ENCODE measurements around the gene MALL. TPM values are rescaled to one million over a fixed set of nuclear protein-coding genes. Genes with fewer than 3 reads are reported as not detected.
"Not testable (repeated sequence)": the region's sequence is repeated elsewhere in the genome, so short reads cannot be mapped to it uniquely, and the experiment has no call there.

MALL gene
- total RNA-seq, 1 donor from 2014 or later = 19.2 TPM

GRCh38 chr2:110120171-110121051 lies 4.8 kb upstream of the MALL start:
- DNase-seq = no peak

- no peak for DNase-seq
Measured at GRCh38 chr2:110116033-110116710, 550 bp upstream of the MALL start.

DNA sequence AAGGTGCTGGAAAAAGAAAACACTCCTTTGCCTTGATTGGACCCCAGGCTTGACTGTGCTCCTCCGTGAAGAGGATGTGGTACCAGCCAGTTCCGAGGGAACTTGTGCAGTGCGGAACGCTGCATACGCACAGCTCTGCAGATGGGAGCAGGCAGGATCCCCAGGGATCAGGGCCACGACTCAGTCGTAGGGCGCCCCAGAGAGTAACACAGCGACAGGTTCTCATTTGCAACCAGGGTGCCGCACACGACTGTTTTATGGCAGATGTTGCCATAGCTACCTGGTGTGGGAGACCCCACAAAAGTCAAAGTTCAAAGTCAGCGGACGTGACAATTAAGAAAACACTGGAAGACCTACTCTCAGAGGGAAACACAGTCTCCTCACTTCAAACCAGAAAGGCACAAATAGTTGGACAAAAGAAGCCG lies 779 bp downstream of the MALL start:
- no peak for DNase-seq

GRCh38 chr2:110113961-110114591 lies 1.5 kb downstream of the MALL start:
- peak; percentile 58 for DNase-seq

GRCh38 chr2:110108291-110108690 lies 7.3 kb downstream of the MALL start:
- DNase-seq = not testable (repeated sequence)

DNA sequence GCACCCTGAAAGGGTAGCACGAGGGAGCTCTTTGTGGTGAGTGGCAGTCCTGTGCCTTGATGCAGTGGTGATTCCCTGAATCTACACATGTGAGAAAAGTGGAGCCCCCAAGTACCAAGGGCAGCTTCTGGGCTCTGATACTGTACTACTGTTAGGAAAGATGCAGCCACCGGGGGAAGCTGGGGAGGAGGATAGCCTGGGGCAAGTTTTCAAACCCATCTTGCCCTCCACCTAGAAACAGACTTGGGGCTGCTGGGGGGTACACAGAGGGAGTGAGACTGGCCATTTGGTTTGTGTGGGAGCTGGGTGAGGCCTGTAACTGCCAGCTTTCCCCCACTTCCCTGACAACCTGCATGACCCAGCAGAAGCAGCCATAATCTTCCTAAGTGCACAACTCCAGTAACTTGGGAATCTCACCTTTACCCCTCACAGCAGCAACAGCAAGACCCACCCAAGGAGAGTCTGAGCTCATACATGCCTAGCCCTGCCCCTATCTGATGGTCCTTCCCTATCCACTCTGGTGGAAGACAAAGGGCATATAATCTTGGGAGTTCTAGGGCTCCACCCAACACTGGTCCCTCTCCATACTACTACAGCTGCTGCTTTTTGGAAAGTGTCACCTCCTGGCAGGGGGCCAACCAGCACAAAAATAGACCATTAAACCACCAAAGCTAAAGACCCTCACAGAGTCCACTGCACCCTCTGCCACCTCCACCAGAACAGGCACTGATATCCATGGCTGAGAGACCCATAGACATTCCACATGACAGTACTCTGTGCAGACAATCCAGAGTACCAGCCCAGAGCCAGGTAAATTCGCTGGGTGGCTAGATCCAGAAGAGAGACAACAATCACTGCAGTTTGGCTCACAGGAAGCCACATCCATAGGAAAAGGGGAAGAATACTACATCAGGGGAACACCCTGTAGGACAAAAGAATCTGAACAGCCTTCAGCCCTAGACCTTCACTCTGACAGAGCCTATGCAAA lies 8.2 kb downstream of the MALL start:
- DNase-seq = no peak

DNA sequence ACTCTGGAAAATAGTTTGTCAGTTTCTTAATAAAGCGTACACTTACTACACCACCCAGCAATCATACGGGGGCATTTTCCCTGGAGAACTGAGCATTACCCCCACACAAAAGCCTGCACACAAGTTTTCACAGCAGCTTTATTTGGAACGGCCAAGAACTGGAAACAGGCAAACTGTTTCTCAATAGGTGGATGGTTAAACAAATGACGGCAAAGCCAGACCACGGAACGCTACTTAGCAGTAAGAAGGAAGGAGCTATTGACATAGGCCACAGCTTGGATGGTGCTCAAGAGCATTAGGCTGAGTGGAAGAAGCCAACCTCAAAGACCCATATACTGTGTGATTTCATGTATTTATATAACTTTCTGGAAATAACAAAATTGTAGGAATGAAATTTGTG lies 9.0 kb downstream of the MALL start:
- DNase-seq = no peak

DNA sequence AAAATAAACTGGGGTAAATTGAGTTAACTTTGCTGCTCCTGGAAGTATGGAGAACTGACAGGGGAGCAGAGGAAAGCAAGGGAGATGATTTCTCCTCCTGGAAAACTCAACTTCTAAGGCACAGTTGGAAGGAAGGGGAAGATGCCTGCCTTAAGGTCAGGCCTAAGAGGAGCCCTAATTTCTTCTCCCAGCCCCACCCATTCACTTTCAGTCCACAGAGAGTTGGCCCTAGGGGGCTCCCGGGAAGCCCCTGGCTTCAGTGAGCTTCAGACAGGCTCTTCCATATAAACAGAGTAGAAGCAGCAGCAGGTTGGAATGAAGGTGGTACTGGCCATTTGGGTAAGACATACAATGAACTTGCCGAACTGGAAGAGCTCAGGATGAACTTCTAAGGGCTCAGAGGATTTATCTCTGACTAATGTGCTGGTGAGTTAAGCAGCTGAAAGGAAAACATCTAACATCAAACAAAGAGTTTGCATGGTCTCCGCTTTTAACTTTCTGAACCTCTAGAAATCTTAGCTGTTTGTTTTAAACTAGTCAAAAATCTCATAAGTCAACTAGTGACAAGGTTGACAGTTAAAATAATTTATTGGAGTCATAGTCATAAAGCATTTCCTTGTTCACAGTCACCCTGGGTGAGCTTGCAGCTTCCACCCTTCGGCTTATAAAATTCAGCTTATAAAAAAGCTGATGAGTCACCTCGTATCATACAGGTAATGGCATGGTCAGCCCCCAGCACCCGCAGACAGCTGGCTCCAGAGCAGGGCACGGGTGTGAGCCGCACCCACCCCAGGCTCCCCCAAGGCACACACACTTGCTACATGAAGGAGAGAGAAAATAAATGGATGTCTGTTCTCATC lies 9.8 kb downstream of the MALL start:
- no peak for DNase-seq

- no peak for DNase-seq
Measured at GRCh38 chr2:110105183-110105582, 10.4 kb downstream of the MALL start.

DNA sequence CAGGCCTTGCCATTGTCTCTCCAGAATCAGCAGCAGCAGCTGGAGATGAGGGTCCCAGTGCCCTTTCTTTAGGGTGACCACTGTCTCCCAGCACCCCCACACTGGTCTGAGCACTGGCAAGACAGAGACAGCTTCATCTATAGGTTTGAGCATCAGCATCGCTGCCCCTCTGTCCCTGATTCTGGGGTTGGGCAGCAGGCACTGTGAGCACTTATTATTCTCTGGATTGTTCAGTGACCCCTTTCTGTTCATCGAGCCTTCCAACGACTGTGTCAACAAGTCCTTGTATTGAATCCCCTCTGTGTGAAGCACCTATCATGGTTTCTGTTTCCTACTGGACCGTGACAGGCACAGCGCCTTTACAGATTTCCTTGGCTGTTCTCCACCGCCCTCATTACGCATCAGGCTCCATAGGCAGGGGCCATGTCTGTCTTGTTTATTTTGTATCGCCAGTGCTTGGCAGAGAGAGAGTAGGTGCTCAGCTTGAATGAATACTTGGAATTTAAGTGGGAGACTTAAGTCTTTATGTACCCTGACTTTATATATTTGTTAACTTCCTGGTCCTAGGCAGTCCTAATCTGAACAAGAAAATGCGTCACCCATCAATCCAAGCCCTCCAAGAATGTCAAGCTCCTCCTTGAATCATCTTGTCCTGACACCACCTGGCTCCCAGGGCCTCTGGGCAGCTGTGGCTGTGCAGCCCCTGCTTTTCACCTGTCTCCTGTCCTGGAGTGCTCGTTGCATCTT lies 11.4 kb downstream of the MALL start:
- no peak for DNase-seq

GRCh38 chr2:110103061-110103961 lies 12.3 kb downstream of the MALL start:
- DNase-seq = no peak

DNA sequence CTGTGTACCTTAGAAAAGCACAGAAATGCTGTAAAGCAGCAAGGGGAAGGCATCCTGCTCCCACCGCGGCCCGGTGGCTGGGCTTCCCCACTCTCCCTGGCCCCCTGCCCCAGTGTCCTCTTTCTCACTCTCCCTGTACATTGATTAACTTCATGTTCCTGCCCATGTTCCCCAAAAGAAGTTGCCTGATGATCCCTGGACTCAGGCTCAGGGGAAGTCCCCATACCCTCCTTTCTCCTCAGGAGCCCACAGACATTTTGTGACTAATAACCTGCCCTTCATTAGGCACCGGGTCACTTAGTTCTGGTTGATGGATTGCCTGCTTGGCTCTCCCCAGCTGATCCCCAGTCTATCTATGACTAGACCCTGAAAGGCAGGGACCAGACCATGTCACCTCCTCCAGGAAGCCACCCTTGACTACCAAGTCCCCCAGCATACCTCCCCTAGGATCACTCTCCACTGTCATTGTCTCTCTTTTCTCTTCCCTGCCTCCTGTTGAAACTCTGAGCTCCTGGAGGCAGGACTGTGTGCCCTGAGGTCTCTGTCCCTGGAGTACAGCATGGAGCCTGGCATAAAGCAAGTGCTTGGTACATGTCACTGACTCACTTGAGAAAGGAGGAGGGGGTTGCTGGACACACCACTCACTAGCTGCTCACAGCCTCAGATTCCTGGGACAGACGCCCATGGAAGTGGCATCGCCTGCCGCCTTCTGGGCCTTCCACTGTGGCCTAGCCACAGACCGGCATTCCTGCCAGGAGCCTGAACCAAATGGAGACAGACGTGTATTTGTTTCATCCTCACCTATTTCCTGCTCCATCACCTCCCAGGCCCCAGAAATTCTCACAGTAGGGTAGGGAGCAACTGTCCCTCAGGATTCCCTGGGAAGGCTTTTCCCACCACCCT lies 13.5 kb downstream of the MALL start:
- no peak for DNase-seq

- DNase-seq = peak; percentile 96
Measured at GRCh38 chr2:110101280-110101844, 14.3 kb downstream of the MALL start.

DNA sequence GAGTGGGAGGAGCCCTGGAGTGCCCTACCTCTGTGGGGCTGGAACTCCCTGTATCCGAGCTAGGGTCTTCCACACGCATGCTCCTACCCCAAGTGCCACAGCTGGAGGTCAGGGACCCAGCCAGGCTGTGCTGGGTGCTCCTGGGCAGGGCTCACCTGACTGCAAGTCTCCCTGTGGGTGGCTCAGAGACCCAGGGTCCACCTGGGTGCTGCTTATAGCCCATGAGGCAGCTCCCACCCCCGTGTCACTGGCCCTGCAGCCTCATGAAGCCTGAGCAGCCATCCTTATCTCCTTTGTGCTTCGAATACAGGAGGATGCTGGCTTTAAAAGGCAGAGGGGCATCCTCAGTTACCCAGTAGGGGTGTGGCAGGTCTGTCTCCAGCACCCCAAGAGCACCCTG lies 14.7 kb downstream of the MALL start:
- not testable (repeated sequence) for DNase-seq

- DNase-seq = no peak
Measured at GRCh38 chr2:110100480-110100879, 15.1 kb downstream of the MALL start.

- DNase-seq = no peak
Measured at GRCh38 chr2:110099471-110100225, 16.0 kb downstream of the MALL start.

DNA sequence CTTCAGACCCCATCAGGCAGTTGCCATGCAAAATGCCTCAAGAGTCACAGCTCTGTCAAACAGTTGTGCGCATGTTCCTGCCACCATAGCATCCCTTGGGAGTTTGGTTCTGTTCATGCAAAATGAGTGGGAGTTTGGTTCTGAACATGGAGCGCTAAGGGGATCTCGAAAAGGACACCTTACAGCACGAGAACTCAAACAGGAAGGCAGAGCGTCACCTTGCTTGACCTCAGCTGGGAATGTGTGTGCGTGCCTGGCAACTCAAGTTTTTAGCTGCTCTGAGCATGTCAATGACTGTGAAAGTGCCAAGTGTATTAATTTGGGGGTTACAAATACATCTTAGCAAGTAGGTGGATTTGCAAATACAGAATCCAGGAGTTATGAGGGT lies 16.6 kb downstream of the MALL start:
- DNase-seq = no peak

All from tongue (tissue), 2 donors.